Measurements from ENCODE around the gene NHLRC4. TPM values are rescaled to one million over a fixed set of nuclear protein-coding genes. Genes with fewer than 3 reads are reported as not detected.
A peak's percentile ranks its signal among the peaks of the same experiment; 100 is the strongest.

Gene NHLRC4
- total and polyA plus RNA-seq, 2 of the 13 experiments (the other 11 are each of a cell fraction or from before 2014, with no cell fraction given) = 0.40 to 0.59 TPM

DNA sequence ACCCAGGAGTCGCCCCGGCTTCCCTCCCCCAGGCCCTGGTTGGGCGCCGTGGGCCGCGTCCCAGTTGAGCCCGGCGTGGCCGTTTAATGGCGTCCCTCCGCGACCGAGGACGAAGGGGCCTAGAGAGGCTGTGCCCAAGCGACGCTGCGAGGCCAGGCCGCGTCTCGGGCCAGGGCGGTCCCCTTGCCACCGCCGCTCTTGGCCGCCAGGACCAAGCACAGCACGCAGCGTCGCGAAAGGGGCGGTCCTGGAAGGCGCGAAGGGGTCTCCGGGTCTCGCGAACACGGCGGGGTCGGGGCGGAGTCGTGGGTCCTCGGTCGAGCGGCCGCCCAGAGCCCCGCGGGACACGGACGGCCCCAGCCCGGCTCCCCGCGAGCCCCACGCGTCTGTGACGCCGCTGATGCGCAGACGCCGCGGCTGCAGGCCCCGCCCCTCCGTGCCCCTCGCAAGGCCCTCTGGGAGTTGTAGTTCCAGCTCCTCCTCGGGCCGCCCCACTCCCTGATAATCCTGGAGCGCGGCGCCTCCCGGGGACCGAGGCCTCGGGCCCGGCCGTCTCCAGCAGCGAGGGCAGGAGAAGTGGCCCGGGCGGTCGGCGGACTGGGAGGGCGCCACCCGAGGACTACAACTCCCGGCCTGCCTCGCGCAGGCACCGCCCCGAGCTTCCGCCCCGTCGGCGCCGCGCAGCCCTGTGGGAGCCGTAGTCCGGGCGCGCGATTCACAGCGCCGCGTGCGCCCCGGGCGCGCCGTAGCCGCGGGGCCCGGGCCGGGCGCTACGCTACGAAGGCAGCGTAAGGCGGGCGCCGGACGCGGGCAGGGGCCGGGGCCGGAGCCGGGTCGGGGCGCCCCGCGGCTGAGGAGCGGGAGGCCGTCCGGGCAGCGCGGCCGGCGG, 39.5 kb upstream of the NHLRC4 start, which contains the start of gene CAPN15 (continued):
- TF ChIP-seq, protein P1, sequence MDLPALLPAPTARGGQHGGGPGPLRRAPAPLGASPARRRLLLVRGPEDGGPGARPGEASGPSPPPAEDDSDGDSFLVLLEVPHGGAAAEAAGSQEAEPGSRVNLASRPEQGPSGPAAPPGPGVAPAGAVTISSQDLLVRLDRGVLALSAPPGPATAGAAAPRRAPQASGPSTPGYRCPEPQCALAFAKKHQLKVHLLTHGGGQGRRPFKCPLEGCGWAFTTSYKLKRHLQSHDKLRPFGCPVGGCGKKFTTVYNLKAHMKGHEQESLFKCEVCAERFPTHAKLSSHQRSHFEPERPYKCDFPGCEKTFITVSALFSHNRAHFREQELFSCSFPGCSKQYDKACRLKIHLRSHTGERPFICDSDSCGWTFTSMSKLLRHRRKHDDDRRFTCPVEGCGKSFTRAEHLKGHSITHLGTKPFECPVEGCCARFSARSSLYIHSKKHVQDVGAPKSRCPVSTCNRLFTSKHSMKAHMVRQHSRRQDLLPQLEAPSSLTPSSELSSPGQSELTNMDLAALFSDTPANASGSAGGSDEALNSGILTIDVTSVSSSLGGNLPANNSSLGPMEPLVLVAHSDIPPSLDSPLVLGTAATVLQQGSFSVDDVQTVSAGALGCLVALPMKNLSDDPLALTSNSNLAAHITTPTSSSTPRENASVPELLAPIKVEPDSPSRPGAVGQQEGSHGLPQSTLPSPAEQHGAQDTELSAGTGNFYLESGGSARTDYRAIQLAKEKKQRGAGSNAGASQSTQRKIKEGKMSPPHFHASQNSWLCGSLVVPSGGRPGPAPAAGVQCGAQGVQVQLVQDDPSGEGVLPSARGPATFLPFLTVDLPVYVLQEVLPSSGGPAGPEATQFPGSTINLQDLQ (CRISPR knock-in tag; IDR thresholded peaks at IDR 0.05) = no peak
- no peak; the same call in 1 of the 2 replicates for TF ChIP-seq MEF2D (CRISPR knock-in tag; IDR thresholded peaks at IDR 0.05)
- peak; percentile 45; the same call in 1 of the 2 replicates for TF ChIP-seq ZNF350 (CRISPR knock-in tag; IDR thresholded peaks at IDR 0.05; ENCODE audit: borderline replicate concordance, low read depth)
- TF ChIP-seq ZNF564 (CRISPR knock-in tag; IDR thresholded peaks at IDR 0.05) = peak; percentile 60
- 0 out of 2 replicates have a peak, but pooled peaks have one; percentile 40 for TF ChIP-seq ARHGAP35 (CRISPR knock-in tag; IDR thresholded peaks at IDR 0.05; ENCODE audit: borderline replicate concordance)
- no peak for TF ChIP-seq ZNF484 (CRISPR knock-in tag; IDR thresholded peaks at IDR 0.05; ENCODE audit: borderline replicate concordance, low read depth)
- TF ChIP-seq ATRX (CRISPR knock-in tag; IDR thresholded peaks at IDR 0.05; ENCODE audit: borderline replicate concordance) = no peak
- TF ChIP-seq, protein P2, sequence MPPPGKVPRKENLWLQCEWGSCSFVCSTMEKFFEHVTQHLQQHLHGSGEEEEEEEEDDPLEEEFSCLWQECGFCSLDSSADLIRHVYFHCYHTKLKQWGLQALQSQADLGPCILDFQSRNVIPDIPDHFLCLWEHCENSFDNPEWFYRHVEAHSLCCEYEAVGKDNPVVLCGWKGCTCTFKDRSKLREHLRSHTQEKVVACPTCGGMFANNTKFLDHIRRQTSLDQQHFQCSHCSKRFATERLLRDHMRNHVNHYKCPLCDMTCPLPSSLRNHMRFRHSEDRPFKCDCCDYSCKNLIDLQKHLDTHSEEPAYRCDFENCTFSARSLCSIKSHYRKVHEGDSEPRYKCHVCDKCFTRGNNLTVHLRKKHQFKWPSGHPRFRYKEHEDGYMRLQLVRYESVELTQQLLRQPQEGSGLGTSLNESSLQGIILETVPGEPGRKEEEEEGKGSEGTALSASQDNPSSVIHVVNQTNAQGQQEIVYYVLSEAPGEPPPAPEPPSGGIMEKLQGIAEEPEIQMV (CRISPR knock-in tag; IDR thresholded peaks at IDR 0.05; ENCODE audit: low read depth) = peak; percentile 63; the same call in 1 of the 2 replicates
- peak; percentile 64; the same call in 1 of the 2 replicates for TF ChIP-seq ARNTL (CRISPR knock-in tag; IDR thresholded peaks at IDR 0.05)
- TF ChIP-seq ZGPAT (CRISPR knock-in tag; IDR thresholded peaks at IDR 0.05) = peak; percentile 65; the same call in 1 of the 2 replicates
- peak; percentile 75; the same call in 1 of the 2 replicates for TF ChIP-seq NFKB2 (CRISPR knock-in tag; IDR thresholded peaks at IDR 0.05; ENCODE audit: borderline replicate concordance)
- no peak for TF ChIP-seq ZNF615 (CRISPR knock-in tag; IDR thresholded peaks at IDR 0.05; ENCODE audit: borderline replicate concordance)
- no peak for TF ChIP-seq ZNF256 (CRISPR knock-in tag; conservative IDR thresholded peaks at IDR 0.05)
- TF ChIP-seq THYN1 (CRISPR knock-in tag; IDR thresholded peaks at IDR 0.05; ENCODE audit: borderline replicate concordance, low read depth) = no peak
- peak; percentile 29; the same call in 1 of the 2 replicates for TF ChIP-seq PAXIP1 (CRISPR knock-in tag; conservative IDR thresholded peaks at IDR 0.05)
- no peak for TF ChIP-seq ZMYM3 (CRISPR knock-in tag; IDR thresholded peaks at IDR 0.05)
